Left lung (tissue), 10 donors: ENCODE data around the gene BANP. TPM values are rescaled to one million over a fixed set of nuclear protein-coding genes. Genes with fewer than 3 reads are reported as not detected.
"Not testable (repeated sequence)": the region's sequence is repeated elsewhere in the genome, so short reads cannot be mapped to it uniquely, and the experiment has no call there.

ENCODE experiments used
- ATAC-seq: fragments of 200-7000 bp; cut with Tn5 transposase; one replicate; pipeline ENCODE4 v1.9.1; 2020; ENCODE audit warnings: moderate library complexity
- DNase-seq, 4 donors: peaks; one replicate each; pipeline ENCODE4 v3.0.0-alpha.2; 2013 to 2020
- H3K27ac ChIP-seq, 2 donors: fragments of 200-600 bp; sonication (generic) in 1 of 2; one replicate each; pipeline versions ENCODE4 v1.5.0 to v1.8.0; 2020 to 2021
- H3K27me3 ChIP-seq, 2 donors: fragments of 200-600 bp; sonication (generic) in 1 of 2; one replicate each; pipeline versions ENCODE4 v1.5.0 to v1.8.0; 2020 to 2021
- H3K36me3 ChIP-seq, 2 donors: fragments of 200-600 bp; sonication (generic) in 1 of 2; one replicate each; pipeline versions ENCODE4 v1.5.0 to v1.8.0; 2020 to 2021
- H3K4me1 ChIP-seq, 2 donors: fragments of 200-600 bp; one replicate each; pipeline ENCODE4 v1.8.0; 2021
- H3K4me3 ChIP-seq, 2 donors: fragments of 200-600 bp; sonication (generic) in 1 of 2; one replicate each; pipeline versions ENCODE4 v1.5.0 to v1.8.0; 2020 to 2021; ENCODE audit warnings: mild to moderate bottlenecking in 1 of 2
- H3K9me3 ChIP-seq, 2 donors: fragments of 200-600 bp; sonication (generic) in 1 of 2; one replicate each; pipeline versions ENCODE4 v1.5.0 to v1.8.0; 2020 to 2021
- CTCF ChIP-seq, 2 donors: fragments of 200-600 bp; sonication (generic) in 1 of 2; IDR thresholded peaks; one replicate each; pipeline versions ENCODE4 v1.5.0 to v1.8.0; 2021; ENCODE audit warnings: antibody characterized with exemption in 2 of 2
- intact Hi-C, 2 donors: fragments of 100-400 bp; cut with DNase I; formaldehyde crosslinking; loops; one replicate each; pipeline versions ENCODE4 v1.11.2 to v1.14.2; 2022
- polyA plus RNA-seq, 6 donors: library from polyadenylated mRNA; unstranded; fragments of 120-200 nt; gene quantifications; one replicate each; pipeline ENCODE4 v1.2.1, GENCODE V29; 2013; ENCODE audit not compliant: insufficient read length in 6 of 6
- total RNA-seq, 2 donors: library from RNA; stranded (reverse); fragmentation: NEBNext Ultra II Directional; extraction: Animal tissue kit (Norgen Biotek cat#: 25700); gene quantifications; one replicate each; pipeline ENCODE4 v1.2.1, GENCODE V29; 2021
- donor health status: DM: no; HTN: yes; CAD: no.
- donor health status: DM: no; HTN: no; CAD: no.

Gene BANP
- total and polyA plus RNA-seq, 8 donors = 19.3 to 35.9 (median 23.8) TPM

DNA sequence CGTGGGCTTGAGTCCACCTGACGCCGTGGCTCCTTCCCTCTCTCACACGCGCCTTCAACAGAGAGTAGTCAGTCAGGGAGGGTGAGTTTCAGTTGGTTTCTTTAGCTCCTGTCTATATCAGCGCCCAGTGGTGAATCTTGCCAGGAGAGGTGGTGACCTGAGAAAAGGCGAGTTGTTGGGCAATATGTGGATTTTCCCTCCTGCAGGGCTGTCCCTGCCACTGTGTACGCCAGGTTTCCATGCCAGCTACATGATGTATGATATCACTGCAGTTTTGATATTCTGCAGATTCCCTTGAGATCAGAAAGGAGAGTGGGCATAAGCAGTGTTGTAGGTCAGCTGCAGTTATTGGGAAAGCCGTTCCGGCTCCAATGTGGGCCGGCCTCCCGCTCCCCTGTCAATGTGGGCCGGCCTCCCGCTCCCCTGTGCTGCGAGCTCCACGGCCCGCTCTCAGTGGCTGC, 31.4 kb downstream of the BANP start:
- peaks cover 0 to 65% of the 10 kb centered on the region in 2 donors for H3K36me3 ChIP-seq
- H3K9me3 ChIP-seq = no peaks in the 10 kb centered on the region
- intact Hi-C loops = no loop called here
- no peak overlapping the region for H3K27ac ChIP-seq
- DNase-seq (no peak), ATAC-seq (no peak)
- peaks cover 0 to 6% of the 10 kb centered on the region in 2 donors for H3K4me1 ChIP-seq
- H3K4me3 ChIP-seq = no peak overlapping the region
- no peaks in the 10 kb centered on the region for H3K27me3 ChIP-seq
- no peak for TF ChIP-seq CTCF (IDR thresholded peaks at IDR 0.05)

DNA sequence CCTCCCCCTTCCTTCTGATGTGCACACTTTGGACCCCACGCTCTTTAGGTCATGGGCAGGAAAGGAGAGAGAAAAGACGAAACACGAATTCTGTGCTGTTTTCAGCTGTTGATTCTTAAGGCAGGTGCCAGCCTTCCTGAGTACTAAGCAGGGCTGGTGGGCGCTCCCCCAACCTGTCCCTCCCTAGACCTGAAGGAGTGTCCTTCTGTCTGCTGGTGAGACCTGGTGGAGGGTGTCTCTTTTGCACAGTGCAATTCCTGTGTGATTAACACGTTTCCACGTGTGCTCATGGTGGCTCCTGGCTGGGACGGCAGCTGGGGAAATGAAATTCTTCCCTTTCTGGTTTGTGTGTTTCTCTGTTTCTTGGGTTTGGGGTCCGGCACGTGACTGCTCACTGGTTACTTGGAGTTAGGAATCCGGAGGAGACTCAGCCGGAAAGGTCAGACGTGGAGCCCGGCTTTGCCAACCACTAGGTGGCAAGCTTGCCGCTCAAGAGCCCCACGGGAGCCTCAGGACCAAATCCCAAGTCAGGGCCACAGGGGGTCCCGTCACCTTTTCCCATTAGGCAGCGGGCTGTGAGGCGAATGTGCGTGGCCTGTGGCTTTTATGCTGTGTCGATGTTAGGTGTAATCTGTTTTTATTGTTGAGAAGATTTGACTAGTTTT, 32.0 kb downstream of the BANP start:
- H3K4me3 ChIP-seq, H3K27me3 ChIP-seq, H3K9me3 ChIP-seq, intact Hi-C loops, H3K4me1 ChIP-seq, H3K27ac ChIP-seq, DNase-seq: not testable (repeated sequence)
- H3K36me3 ChIP-seq = peaks cover 0 to 61% of the 10 kb centered on the region in 2 donors
- peak; percentile 86 for ATAC-seq
- TF ChIP-seq CTCF (IDR thresholded peaks at IDR 0.05) = peak in 1 of 2 donors; percentile 26

- H3K4me3 ChIP-seq, H3K4me1 ChIP-seq, intact Hi-C loops, DNase-seq, H3K9me3 ChIP-seq, H3K27ac ChIP-seq, H3K27me3 ChIP-seq: not testable (repeated sequence)
- peak; percentile 14 for ATAC-seq
- peaks cover 0 to 61% of the 10 kb centered on the region in 2 donors for H3K36me3 ChIP-seq
Measured at GRCh38 chr16:87983737-87984097, 32.5 kb downstream of the BANP start.

- H3K4me1 ChIP-seq, ATAC-seq: not testable (repeated sequence)
- peaks cover 0 to 57% of the 10 kb centered on the region in 2 donors for H3K36me3 ChIP-seq
Measured at GRCh38 chr16:87984180-87984579, 32.9 kb downstream of the BANP start.

DNA sequence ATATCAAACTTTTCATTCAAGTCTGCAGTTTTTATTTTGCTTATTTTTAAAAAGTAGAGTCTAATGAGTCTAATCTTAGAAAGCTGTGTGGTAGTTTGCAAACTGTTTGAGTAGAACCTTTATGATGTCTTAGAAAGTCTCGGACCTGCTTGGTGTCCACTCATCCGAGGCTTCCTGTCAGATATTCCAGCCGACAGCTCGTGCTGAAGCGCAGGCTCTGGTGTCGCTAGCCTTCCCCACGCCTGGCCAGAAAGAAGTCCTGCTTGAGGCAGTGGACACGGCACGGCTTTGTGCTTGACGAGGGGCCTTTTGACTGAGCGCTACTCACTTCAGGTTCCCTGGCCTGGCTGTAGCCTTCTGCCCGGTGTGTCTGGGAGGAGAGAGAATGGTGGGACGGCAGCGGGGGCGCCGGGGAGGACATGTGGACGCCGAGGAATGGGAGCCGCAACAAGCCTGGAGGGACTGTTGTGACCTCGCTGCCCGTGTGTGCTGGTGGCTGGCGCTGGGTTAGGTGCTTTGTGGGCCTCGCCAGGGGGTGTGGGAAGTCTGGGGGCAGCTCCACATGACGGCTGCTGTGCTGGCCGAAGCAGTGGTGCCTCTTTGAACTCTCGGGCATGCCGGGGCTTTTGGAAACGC, 33.5 kb downstream of the BANP start:
- ATAC-seq (no peak), DNase-seq (no peak)
- TF ChIP-seq CTCF (IDR thresholded peaks at IDR 0.05) = no peak
- H3K4me1 ChIP-seq = peaks cover 0 to 6% of the 10 kb centered on the region in 2 donors
- no peaks in the 10 kb centered on the region for H3K27me3 ChIP-seq
- no peaks in the 10 kb centered on the region for H3K9me3 ChIP-seq
- H3K4me3 ChIP-seq = no peak overlapping the region
- H3K27ac ChIP-seq = no peak overlapping the region
- intact Hi-C loops = no loop called here
- peaks cover 0 to 56% of the 10 kb centered on the region in 2 donors for H3K36me3 ChIP-seq

More at GRCh38 chr16:87984180-87984579, 32.9 kb downstream of the BANP start:
- intact Hi-C loops, H3K27me3 ChIP-seq, H3K27ac ChIP-seq, DNase-seq, H3K4me3 ChIP-seq, H3K9me3 ChIP-seq: not testable (repeated sequence)

DNA sequence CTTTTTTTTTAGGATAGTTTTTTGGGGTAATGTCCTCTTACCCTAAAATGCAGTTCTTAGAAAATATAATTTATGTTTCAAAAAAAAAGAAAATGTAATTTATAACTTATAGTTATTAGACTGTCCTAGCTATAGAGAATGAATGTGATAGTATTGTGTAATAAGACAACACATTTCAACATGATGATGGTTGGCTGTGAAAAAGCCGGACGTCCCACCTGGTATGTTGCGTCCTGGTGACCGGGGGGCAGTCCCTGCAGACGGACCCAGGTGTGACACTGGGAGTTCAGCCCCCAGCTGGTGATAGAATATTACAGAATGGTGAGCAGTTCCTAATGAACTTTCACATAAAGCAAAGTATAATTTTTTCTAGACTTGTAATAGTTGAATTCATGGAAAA, 34.3 kb downstream of the BANP start:
- H3K9me3 ChIP-seq, H3K4me1 ChIP-seq, DNase-seq, intact Hi-C loops, H3K27me3 ChIP-seq, H3K4me3 ChIP-seq, H3K27ac ChIP-seq, ATAC-seq: not testable (repeated sequence)
- H3K36me3 ChIP-seq = peaks cover 0 to 55% of the 10 kb centered on the region in 2 donors

DNA sequence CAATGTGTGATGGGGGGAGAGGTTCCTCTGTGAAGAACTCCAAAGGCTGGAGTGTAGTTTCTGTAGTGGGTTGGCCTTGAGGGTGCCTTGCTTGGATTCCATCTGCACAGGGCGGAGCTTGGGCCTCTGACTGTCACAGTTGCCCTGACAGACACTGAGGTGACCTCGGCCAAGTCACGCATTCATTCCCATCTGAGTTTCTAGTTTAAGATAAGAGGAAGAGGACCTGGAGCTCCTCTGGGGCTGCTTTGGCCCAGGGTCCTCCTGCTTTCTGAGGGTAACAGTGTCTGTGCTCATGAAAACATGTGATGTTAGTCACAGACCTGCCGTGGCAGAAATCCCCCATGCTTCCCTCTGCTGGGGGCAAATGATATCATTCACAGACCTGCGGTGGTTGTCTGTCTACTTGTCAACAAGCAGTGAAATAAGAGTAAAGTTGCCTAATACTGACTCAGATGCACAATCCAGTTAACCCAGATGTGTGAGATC, 35.2 kb downstream of the BANP start:
- intact Hi-C loops, H3K9me3 ChIP-seq, DNase-seq, H3K27ac ChIP-seq, H3K4me1 ChIP-seq, H3K27me3 ChIP-seq, H3K4me3 ChIP-seq, ATAC-seq: not testable (repeated sequence)
- H3K36me3 ChIP-seq = peaks cover 0 to 54% of the 10 kb centered on the region in 2 donors

DNA sequence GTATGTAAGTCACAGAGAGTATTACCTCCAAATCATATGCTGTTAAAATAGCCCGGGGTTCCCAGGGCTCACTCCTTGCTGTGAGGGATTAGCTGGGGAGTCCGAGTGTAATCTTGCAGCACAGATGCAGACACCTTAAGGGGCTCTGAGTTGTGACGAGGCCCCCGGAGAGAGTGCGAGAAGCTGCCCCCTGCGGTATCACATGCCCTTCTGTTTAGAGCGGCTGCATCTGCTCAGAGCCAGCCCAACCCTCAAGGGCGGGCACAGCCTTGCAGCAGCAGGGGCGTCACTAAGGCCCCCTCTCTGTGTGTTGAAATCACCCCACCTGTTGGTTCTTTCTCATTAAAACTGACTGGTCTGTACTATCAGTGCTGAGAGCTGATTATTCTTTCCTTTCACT, 37.4 kb downstream of the BANP start:
- H3K9me3 ChIP-seq, H3K4me1 ChIP-seq, DNase-seq, H3K27me3 ChIP-seq, H3K27ac ChIP-seq, ATAC-seq, H3K4me3 ChIP-seq, intact Hi-C loops: not testable (repeated sequence)
- H3K36me3 ChIP-seq = peaks cover 0 to 46% of the 10 kb centered on the region in 2 donors

- H3K4me1 ChIP-seq, H3K27me3 ChIP-seq, intact Hi-C loops, ATAC-seq, H3K4me3 ChIP-seq, DNase-seq, H3K9me3 ChIP-seq, H3K27ac ChIP-seq: not testable (repeated sequence)
- H3K36me3 ChIP-seq = peaks cover 0 to 40% of the 10 kb centered on the region in 2 donors
Measured at GRCh38 chr16:87990254-87990653, 39.0 kb downstream of the BANP start.

- H3K27me3 ChIP-seq, H3K4me1 ChIP-seq, intact Hi-C loops, H3K9me3 ChIP-seq, H3K27ac ChIP-seq, DNase-seq, ATAC-seq, H3K4me3 ChIP-seq: not testable (repeated sequence)
- H3K36me3 ChIP-seq = peaks cover 0 to 33% of the 10 kb centered on the region in 2 donors
Measured at GRCh38 chr16:87992142-87992541, 40.9 kb downstream of the BANP start.
